ENCODE data around the gene NPHS2.

Gene NPHS2

DNA sequence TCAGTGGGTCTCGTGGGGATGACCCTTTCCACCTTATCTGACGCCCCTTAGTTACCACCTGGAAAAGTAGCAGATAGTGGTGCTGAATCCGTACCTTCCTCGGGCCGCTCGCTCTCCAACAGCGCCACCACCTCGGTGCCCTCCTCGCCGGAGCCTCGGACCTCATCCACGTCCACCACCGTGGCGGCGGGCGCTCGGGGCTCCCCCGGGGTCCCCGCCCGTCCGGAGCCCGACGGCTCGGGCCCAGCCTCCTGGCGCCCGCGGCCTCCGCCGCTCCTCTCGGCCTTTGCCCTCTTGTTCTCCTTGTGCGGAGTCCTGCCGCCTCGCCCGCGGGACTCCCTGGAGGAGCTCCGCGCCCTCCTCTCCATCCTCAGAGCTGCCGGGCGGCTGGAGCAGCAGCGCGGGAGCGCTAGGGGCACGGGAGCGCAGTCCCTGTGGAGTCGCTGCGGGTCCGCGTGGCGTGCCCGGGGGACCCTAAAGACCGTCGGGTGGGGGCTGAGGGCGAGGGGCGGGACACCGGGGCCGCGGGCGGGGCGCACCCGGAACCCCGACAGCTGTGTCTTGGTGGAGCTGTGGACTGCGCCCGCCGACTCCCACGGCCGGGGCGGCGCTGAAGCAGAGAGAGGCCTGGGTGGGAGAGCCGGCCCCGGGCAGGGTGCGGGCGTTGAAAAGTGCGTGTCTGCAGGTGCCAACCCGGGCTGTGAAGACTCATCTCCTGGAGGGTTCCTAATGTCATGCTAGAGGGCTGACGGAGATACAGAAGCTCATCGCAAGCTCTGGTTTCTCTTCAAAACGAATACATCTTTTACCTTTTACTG, at the start of gene NPHS2:
TSS of gene NPHS2 (minus strand) at position 452 of the 818 bp plus-strand sequence. CDS start at position 368, 84 bp downstream.
- no peak for DNase-seq

DNA sequence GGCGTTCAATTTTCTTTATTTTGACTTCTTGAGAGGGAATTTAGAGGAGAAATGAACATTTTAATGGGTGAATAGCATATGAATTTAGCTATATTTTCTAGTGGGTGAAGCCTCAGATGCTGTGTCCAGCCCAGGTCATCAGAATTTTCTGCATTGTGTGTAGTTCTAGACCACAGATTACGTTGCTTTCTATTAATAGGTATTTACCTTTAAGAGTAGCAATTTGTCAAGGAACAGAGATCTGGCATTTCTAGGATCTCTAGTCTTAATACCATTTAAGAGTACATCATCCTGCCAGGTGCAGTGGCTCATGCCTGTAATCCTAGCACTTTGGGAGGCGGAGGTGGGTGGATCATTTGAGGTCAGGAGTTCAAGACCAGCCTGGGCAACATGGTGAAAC, 36.6 kb upstream of the NPHS2 start:
- DNase-seq, result no peak

DNA sequence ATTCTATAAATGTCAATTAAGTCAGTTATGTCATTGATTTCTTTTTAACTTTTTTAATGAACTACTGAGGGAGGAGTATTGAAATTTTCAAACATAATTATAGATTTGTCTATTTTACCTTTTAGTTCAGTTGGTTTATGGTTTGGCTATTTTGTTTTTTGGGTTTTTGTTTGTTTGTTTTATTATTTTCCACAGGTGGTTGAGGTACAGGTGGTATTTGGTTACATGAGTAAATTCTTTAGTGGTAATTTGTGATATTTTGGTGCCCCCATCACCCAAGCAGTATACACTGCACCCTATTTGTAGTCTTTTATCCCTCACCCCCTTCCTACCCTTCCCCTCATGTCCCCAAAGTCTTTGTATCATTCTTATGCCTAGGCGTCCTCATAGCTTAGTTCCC, 25.3 kb upstream of the NPHS2 start:
- no peak for DNase-seq

DNA sequence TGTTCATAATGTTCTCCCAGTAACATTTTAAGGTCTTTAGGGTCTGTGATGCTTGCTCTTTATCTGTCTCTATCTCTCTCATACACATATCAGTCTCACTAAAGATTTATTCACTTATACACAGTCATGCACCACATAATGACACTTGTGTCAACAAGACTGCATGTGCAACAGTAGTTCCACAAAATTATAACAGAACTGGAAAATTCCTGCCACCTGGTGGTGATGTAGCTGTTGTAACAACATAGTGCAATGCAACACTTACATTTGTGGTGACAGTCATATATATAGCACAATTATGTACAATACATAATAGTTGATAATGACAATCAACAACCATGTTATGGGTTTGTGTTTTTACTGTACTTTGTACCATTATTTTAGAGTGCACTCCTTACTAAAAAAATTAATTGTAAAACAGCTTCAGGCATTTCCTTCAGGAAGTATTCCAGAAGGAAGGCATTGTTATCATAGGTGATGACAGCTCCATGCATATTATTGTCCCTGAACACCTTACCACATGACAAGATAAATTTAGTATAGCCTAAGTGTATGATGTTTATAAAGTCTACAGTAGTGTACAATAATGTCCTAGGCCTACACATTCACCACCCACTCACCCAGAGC, 24.0 kb upstream of the NPHS2 start:
- DNase-seq, result no peak

DNA sequence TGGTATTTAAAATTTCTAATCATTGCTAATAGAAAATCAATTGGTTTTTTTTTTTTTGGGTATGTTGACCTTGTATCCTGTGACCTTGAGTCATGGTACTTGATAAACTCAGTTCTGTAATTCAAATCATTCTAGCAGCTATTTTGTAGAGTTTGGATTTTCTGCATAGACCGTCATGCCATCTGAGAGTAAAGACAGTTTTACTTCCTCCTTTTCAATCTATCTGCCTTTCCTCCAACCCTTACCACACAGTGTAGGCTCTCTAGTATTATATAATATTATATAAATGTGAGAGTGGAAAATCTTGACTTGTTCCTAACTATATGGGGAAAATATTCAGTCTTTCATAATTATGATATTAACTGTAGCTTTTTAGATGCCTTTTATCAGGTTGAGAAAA, 22.9 kb upstream of the NPHS2 start:
- no peak for DNase-seq

DNA sequence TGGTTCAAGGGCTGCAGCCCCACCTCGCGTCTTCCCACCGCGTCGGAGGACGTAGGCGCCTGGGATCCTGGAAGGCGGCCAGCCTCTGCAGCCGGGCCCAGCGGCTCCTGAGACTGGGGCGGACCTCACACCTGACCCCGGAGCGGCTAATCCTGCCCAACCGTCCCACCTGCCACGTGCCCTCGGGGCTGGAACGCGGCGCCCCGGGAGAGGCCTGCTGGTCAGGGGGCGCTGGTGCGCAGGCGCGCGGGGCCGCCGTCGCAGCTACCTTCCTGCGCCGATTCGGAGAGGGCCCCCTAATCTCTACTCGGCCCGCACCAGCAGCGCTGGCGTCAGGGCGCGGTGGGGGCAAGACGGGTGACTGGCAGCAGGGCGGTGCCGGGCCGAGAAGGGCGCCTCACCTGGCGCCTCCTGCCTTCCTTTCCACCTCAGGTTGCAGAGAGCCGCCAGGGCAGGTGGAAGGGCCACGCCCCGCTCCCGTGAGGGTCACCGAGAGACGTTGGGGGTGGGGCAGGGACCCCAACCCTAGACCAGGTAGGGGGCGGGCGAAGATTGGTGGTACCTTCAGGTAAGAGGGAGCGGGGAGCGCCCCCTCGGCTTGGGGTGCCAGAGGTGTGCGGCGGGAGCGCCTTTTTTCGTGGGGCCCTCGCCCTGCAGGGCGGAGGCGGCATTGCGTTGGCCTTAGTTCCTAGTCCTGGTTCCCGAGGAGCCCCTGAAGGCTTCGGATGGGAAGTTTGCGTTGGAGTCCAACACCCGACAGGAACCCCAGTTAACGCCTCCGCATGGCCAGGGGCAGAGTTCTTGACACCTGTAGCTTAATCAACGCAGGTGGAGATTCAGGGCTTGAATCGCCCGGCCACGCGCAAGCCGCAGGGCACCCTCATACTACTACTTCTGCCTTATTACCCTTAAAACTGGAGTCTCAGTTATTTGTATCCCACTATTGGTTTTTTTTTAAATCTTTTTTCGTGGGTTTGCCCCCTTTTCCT, 16.1 kb upstream of the NPHS2 start, which contains the start of gene TDRD5:
TSS of gene TDRD5 (plus strand) at position 241 of the 989 bp plus-strand sequence. CDS start 784 bp downstream, outside the sequence.
- DNase-seq, result no peak

DNA sequence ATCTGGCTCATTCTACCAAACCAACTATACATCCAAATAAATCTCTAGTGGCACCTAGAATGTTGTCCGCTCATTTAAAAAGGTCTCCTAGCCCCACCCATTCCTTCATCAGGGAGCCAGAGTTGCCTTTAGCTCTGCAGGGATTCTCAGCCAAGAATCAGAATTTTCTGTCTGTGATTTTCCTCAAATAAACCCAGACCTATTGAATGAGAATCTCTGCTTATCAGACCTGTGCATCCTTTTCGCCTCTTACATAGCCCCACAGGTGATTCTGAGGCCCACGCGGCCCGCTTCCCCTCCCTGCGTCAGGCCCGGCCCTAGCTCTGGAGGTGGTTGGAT, 15.5 kb upstream of the NPHS2 start:
- DNase-seq, result no peak

DNA sequence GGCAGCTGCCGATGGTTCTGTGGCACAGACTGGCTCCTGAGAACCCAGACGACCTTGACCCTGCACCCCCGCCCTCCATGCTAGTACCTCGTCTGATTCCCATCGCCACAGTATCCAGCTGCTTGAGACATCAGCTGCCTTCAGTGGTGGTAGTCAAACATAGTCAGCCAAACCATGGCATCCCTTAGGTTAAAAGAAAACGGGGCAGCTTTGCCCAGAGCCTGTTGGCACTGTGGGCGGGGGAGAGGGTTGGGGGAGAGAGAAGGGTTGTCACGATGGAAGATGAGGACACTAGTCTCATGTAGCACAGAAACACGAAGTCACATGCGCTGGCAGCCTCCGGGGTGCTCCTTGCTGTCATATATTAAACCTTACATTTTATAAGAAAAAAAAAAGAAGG, 14.9 kb upstream of the NPHS2 start:
- DNase-seq, result no peak

DNA sequence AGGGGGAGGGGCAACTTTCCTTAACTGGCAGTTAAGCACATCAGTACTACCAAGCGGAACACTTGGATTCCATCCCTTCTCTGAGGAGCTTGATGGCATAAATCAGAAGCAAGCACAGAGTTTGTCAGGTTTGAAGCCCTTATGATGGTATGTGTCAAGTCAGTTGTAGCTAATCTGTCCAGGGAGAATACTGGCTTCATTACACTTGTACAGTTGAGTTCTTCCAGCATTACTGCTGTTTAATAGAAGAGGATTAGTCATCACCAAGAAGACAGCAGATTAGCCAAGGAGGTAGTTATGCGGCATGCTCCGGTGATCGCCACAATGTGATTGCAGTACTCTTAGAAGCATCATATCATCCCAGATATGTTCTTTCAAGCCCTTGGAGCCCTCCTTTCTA, 13.8 kb upstream of the NPHS2 start:
- no peak for DNase-seq

DNA sequence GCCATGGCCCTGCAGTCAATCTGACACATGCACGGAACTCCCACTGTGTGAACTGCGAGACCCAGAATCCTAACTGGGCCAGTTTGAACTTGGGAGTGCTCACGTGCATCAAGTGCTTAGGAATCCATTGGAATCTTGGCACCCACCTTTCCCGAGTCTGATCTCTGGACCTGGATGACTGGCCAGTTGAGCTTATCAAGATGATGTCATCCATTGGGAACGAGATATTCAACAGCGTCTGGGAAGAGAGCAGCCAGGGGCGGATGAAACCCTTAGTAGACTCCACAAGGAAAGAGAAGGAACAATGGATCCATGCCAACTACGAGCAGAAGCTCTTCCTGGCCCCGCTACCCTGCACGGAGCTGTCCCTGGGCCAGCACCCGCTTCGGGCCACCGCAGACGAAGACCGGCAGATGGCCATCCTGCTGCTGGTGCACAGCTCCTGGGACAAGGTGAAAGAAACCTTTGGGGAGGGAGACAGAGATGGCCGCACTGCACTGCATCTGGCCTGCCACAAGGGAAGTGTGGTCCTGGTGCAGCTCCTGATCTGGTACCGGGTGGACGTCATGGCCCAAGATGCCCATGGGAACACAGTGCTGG, 12.8 kb upstream of the NPHS2 start:
- DNase-seq, result no peak

DNA sequence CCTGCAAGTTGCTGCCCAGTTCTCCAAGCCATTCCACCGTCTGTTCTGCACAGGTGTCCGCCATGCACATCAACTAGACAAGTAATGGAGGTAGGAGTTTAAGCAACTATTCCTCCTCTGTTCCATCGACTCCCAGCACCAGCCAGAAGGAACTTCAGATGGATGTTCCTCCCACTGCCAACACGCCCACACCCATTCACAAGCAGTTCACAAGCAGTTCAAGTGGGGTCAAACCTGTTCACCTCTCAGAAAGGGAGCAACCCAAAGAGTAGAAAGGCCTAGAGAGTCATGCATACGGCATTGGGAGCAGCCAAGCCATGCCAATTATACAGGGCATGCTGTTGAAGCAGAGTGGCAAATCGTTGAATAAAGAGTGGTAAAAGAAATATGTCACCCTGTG, 11.6 kb upstream of the NPHS2 start:
- DNase-seq, result no peak

DNA sequence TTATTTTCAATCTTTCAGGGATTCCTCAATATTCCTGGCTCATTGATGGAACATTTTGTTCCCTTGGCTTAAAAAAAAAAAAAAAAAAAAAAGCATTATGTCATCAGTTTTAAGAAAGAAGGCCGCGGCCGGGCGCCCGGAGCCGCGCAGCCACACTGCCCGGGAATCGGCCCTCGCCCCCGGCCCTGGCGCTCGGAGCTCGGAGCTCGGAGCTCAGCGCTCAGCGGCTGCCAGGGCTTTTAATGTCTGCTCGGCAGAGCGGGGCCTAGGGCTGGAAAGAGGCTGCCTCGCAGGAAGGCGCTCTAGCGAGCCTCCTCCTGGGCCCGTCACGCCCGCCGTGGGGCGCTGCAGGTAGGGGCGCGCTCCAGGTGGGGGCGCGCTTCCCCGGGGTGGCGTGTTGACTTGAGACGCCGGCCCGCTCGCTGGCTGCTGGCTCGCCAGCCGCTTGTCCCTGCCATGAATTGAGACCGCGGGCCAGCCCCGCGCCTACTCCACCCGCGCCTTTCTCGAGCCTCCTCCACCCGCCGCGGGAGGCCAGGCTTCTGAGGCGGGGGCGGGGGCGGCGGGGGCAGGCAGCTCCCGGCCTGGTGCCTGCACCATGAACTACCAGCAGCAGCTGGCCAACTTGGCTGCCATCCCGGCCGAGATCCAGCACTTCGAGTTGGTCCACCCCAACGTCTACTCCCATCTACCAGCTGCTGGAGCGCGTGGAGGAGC, 10.5 kb upstream of the NPHS2 start:
- peak; percentile 75 for DNase-seq

DNA sequence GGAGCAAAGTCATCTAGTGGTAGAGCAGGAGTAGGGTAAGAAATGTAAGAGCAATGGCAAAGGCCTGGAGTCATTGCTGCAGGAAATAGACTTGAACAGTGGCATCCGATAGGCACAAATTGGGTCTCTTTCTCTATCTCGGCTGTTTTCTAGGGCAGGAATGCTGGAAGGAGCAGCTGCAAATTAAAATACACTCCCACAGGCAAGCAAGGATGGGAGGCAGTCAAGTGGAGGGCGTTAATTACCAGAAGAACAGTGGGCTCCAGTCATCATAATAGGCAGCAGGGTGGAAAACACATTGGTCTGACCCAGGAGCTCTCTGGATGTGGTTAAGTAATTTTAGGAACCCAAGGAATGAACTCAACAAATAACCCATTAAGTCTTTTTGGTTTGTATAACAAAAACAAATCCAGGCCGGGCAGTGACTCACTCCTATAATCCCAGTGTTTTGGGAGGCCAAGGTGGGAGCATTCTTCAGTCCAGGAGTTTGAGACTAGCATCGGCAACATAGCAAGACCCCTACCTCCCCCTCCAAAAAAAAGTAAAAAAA, 8.1 kb upstream of the NPHS2 start:
- no peak for DNase-seq

DNA sequence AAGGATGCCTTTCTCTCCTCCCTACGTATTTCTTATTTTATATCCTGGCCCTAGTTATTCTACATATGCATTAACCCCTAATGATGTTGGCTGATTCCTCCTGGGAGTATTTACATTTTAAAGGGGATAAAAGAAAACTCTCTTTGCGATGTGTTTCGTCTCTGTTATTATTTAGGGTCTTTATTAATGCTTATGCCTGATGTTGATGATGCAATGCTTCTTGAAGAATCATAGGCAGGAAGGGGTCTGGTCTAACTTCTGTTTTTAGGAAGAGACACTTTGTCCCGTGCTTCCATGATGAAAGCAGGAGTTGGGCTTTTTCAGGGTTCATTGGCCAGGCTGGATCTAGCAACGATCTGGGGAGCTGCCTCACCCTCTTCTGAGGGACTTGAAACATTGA, 761 bp upstream of the NPHS2 start:
- DNase-seq, result no peak

DNA sequence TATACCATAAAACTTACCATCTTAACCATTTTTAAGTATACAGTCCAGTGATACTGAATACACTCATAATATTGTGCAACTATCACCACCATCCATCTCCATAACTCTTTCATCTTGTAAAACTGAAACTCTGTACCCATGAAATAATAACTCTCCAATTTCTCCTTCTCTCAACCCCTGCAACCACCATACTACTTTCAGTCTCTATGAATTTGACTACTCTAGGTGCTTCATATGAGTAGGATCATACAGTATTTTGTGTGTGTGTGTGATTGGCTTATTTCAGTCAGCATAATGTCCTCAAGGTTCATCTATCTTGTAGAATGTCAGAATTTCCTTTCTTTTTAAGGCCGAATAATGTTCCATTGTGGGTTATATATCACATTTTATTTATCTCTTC, 17.7 kb downstream of the NPHS2 start:
- DNase-seq, result no peak

DNA sequence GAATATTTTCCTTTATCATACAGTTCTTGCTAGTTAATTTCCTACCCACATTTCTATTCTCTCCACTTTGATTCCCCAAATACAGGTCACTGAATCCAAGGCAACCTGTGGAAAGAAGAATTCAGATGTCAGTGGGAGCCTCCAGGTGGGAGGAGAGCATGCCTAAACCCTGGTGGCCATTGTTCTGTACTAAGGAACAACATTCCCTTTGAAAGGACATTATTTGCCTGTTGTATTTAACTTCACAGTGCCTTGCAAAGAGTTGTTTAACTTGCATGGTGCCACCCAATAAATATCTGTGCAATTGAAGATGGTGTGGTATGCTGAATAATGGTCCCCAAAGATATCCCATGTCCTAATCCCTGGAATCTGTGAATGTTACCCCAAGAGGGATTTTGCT, 21.3 kb downstream of the NPHS2 start:
- no peak for DNase-seq

DNA sequence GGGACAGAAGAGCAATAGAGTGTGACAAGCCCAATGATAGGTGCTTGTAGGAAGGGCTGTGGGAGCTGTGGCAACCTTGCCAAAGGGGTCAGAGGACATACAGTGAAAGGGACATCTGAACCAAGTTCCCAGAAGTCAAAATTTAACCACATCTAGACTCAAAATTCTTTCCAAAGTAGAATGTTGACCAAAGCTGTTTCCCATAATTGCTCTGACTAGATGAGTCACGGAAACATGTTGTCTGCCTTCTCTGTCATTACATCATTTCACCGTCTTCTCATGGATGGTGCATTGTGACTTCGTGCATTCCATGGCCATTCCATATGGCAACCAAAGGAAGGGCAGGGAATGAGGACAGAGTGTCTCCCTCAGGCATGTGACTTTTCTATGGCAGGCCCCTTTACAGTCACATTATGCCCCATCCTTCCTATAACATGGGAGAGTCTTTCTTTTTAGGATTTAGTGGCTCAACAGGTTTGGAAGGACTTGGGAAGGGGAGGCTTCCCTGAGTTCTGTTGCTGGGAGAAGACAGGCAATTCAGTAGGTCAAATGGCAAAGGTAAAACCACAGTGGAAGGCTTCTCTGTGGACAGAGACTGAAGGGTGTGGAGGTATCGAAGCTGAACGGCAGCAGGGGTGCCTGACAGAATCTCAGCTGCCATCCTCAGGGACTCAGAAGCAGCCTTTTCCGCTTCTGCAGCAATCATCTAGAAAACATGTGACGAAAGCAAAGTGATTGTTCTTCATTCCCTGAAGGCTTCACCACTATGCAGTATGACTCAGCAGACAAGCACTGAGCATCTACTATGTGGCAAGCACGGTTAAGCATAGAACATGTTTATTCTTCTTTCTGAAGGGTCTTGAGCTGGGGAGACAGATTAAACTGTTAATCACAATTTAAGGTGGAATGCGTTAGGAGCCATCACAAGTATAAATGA, 24.7 kb downstream of the NPHS2 start:
- DNase-seq, result no peak

DNA sequence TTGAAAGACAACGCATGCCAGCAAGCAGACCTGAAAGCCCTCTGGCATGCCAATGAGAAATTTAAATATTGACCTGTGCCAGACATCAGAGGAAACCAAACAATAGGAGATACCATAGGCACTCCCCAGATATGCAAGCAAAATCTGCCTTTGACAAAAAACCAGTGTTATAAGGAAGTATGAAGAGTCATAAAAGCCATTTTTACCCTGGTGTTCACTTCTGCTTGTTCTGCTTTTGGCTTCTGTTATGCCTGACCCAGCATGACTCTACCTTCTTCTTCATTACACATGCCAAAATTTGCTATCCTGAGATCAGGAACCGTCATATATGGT, 26.4 kb downstream of the NPHS2 start:
- no peak for DNase-seq

DNA sequence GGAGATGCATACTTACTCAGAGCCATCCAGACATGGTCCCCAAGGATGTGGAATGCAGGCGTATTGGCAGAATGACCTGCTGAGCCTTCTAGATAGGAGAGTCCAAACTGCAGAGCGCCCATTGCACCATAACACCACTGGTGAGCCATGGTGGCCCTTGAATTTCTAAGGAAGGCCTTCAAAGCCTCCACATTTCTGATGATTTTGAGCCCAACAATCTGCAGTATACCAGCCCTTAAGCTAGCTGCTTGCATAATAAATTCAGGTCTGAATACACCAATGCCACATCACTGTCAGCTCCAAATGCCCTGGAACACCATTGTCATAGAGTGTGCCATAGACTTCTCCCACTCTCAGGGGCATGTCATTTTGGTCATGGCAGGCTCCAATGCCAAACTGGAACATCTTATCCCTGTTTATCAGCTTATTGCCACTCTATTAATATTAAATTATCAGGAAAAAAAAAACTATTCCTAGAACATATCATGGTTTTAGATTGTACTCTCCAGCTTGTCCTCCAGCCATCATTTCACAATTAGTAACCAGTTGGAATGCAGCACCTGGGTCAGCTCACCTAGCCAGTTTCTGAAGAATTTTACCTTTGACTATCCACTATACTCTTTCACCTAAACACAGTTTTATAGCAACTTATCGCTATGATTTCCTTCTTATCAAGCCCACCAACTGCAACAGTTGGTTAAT, 26.9 kb downstream of the NPHS2 start:
- DNase-seq, result no peak

DNA sequence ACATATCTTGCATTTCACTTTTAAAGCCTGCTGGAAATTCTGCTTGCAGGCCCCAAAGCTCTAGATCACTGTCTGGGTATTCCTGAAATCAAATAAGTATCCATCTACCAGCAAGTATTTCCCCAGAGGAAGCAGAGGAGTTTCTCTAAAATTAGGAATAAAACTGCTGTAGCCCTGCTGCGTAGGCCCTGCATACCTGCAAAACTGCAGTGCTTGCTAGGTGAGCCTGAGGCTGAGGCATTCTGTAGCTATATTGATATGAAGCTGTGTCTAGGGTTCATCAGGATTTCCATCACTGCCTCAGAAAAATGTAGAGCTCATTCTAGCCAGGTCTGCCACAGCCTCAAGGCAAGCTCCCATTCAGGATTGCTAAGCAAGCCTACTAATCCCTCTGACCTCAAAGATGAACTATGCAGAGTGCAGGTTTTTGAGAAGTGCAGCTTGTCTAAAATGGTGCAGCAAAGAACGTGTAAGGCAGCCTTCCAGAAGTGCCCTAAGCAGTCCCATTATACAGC, 28.7 kb downstream of the NPHS2 start:
- DNase-seq, result no peak
